RKO (cell line): ENCODE data around the gene ZNF398.

Source experiments
- DNase-seq: peaks from one replicate; pipeline ENCODE4 v3.0.0-alpha.2; 2016; ENCODE audit warnings: low spot score

Gene ZNF398

GRCh38 chr7:149147752-149148653 is 750 bp downstream of the ZNF398 start:
- DNase-seq = peak; percentile 71

GRCh38 chr7:149150981-149151380 is 3.7 kb downstream of the ZNF398 start:
- no peak for DNase-seq

GRCh38 chr7:149153346-149153745 is 6.1 kb downstream of the ZNF398 start:
- DNase-seq = no peak

GRCh38 chr7:149154056-149154455 is 6.8 kb downstream of the ZNF398 start:
- no peak for DNase-seq

- no peak for DNase-seq
Observed at GRCh38 chr7:149156898-149157297, 9.6 kb downstream of the ZNF398 start.

GRCh38 chr7:149161241-149161848 is 14.1 kb downstream of the ZNF398 start:
- peak; percentile 87 for DNase-seq

- no peak for DNase-seq
Observed at GRCh38 chr7:149166142-149166541, 18.9 kb downstream of the ZNF398 start.

GRCh38 chr7:149166630-149167352 is 19.5 kb downstream of the ZNF398 start:
- DNase-seq = no peak

- DNase-seq = no peak
Observed at GRCh38 chr7:149171892-149172533, 24.8 kb downstream of the ZNF398 start.

GRCh38 chr7:149172534-149172920 is 25.3 kb downstream of the ZNF398 start:
- DNase-seq = no peak

GRCh38 chr7:149175150-149175549 is 27.9 kb downstream of the ZNF398 start:
- DNase-seq = no peak

GRCh38 chr7:149179241-149179640 is 32.0 kb downstream of the ZNF398 start:
- DNase-seq = no peak

GRCh38 chr7:149180722-149181449 is 33.6 kb downstream of the ZNF398 start:
- DNase-seq = no peak

GRCh38 chr7:149181450-149181790 is 34.2 kb downstream of the ZNF398 start:
- no peak for DNase-seq

- no peak for DNase-seq
Observed at GRCh38 chr7:149184274-149184673, 37.0 kb downstream of the ZNF398 start.

GRCh38 chr7:149188213-149188612 is 41.0 kb downstream of the ZNF398 start:
- no peak for DNase-seq

- DNase-seq = no peak
Observed at GRCh38 chr7:149188637-149189259, 41.5 kb downstream of the ZNF398 start.

GRCh38 chr7:149191851-149192250 is 44.6 kb downstream of the ZNF398 start:
- DNase-seq = no peak

GRCh38 chr7:149194799-149195179 is 47.5 kb downstream of the ZNF398 start:
- no peak for DNase-seq

- peak; percentile 96 for DNase-seq
Observed at GRCh38 chr7:149195180-149196150, 48.2 kb downstream of the ZNF398 start, which contains the start of gene ZNF282. ZNF282 (plus strand) TSS chr7:149195546; CDS start chr7:149195590, 44 bp downstream.
